Activated CD8-positive, alpha-beta memory T cell treated with anti-CD3 and anti-CD28 coated beads, Interleukin-2, amount 50 U/mL, for 24 hours (primary cell): Measurements from ENCODE around the gene SYNGR1.

Experiments used
- DNase-seq: peaks from one replicate; pipeline ENCODE4 v3.0.0-alpha.2; 2020; ENCODE audit errors: extremely low read depth

SYNGR1 gene

GRCh38 chr22:39429186-39429585 is 79.4 kb downstream of the SYNGR1 start:
- DNase-seq, result no peak

- DNase-seq, result no peak
Observed at GRCh38 chr22:39429916-39430575, 80.3 kb downstream of the SYNGR1 start.

- DNase-seq, result no peak
Observed at GRCh38 chr22:39430576-39431150, 80.9 kb downstream of the SYNGR1 start.

- no peak for DNase-seq
Observed at GRCh38 chr22:39431216-39431801, 81.5 kb downstream of the SYNGR1 start.

GRCh38 chr22:39431821-39432251 is 82.0 kb downstream of the SYNGR1 start:
- no peak for DNase-seq

- DNase-seq, result no peak
Observed at GRCh38 chr22:39432361-39432811, 82.6 kb downstream of the SYNGR1 start.

GRCh38 chr22:39433476-39434242 is 83.9 kb downstream of the SYNGR1 start:
- DNase-seq, result no peak

GRCh38 chr22:39434243-39434653 is 84.5 kb downstream of the SYNGR1 start:
- DNase-seq, result no peak

- no peak for DNase-seq
Observed at GRCh38 chr22:39434721-39435120, 84.9 kb downstream of the SYNGR1 start.
